Stimulated activated CD8-positive, alpha-beta memory T cell treated with anti-CD3 and anti-CD28 coated beads, Interleukin-7, amount 100 ng/mL, for 48 hours (primary cell): ENCODE results near the gene YWHAE.
A peak's percentile ranks its signal among the peaks of the same experiment; 100 is the strongest.
"Not testable (repeated sequence)": the region's sequence is repeated elsewhere in the genome, so short reads cannot be mapped to it uniquely, and the experiment has no call there.

ENCODE experiments used
- DNase-seq, 2 donors: peaks; one replicate each; pipeline ENCODE4 v3.0.0-alpha.2; 2020; ENCODE audit warnings: low read depth in 1 of 2; ENCODE audit errors: extremely low read depth in 1 of 2

Gene YWHAE

GRCh38 chr17:1413281-1413791, 13.3 kb upstream of the YWHAE start:
- no peak for DNase-seq

- DNase-seq: no peak
These were observed 12.4 kb upstream of the YWHAE start for GRCh38 chr17:1412185-1413110.

- DNase-seq: no peak
These were observed 2.2 kb upstream of the YWHAE start for GRCh38 chr17:1402262-1402586.

- peak; percentile 3 to 32 for DNase-seq
These were observed 917 bp downstream of the YWHAE start for GRCh38 chr17:1398931-1399678.

GRCh38 chr17:1398028-1398427, 2.0 kb downstream of the YWHAE start:
- no peak for DNase-seq

- DNase-seq: not testable (repeated sequence)
These were observed 4.0 kb downstream of the YWHAE start for GRCh38 chr17:1395876-1396665.

- no peak for DNase-seq
These were observed 8.4 kb downstream of the YWHAE start for GRCh38 chr17:1391577-1391976.

GRCh38 chr17:1390432-1391367, 9.3 kb downstream of the YWHAE start:
- no peak for DNase-seq

GRCh38 chr17:1387490-1388227, 12.4 kb downstream of the YWHAE start:
- not testable (repeated sequence) for DNase-seq

GRCh38 chr17:1386675-1387190, 13.3 kb downstream of the YWHAE start:
- not testable (repeated sequence) for DNase-seq

GRCh38 chr17:1386265-1386664, 13.8 kb downstream of the YWHAE start:
- no peak for DNase-seq

GRCh38 chr17:1385861-1386260, 14.2 kb downstream of the YWHAE start:
- DNase-seq: no peak

- no peak for DNase-seq
These were observed 15.1 kb downstream of the YWHAE start for GRCh38 chr17:1384905-1385435.

- no peak for DNase-seq
These were observed 20.1 kb downstream of the YWHAE start for GRCh38 chr17:1379930-1380313.

- DNase-seq: no peak
These were observed 20.7 kb downstream of the YWHAE start for GRCh38 chr17:1379208-1379929.

GRCh38 chr17:1378476-1378860, 21.6 kb downstream of the YWHAE start:
- not testable (repeated sequence) for DNase-seq

- DNase-seq: no peak
These were observed 22.7 kb downstream of the YWHAE start for GRCh38 chr17:1377334-1377733.

GRCh38 chr17:1376061-1376460, 24.0 kb downstream of the YWHAE start:
- DNase-seq: no peak
